ENCODE measurements around the gene SEZ6L2.
"Not testable (repeated sequence)": the region's sequence is repeated elsewhere in the genome, so short reads cannot be mapped to it uniquely, and the experiment has no call there.

SEZ6L2 gene

DNA sequence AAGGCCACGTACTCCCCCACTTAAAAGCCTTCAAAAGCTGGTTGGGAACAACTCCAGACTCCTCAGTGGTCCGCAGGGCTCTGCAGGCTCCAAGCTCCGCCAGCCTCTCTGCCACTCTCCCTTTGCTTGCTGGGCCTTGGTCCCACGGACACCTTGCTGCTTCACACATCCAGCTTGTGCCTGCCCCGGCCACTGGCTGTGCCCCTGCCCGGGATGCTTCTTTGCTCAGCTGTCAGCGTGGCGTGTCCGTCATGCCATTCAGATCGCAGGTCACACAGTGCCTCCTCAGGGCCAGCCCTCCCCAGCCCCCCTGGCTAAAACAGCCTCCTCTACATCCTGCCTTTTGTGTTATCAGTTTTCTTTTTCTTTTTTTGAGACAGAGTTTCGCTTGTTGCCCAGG, 12.7 kb upstream of the SEZ6L2 start:
- Histone ChIP-seq H3K4me1 (ENCODE audit: insufficient read depth, low read length, poor library complexity, severe bottlenecking) (no peaks in the 10 kb centered on the region), H3K27me3 (ENCODE audit: insufficient read depth, low read length, poor library complexity, severe bottlenecking) (no peaks in the 10 kb centered on the region), H3K4me3 (ENCODE audit: low read length, poor library complexity, severe bottlenecking) (no peak overlapping the region), H4K20me1 (ENCODE audit: insufficient read depth, low read length, poor library complexity, severe bottlenecking) (no peaks in the 10 kb centered on the region), H2AFZ (ENCODE audit: low read length) (no peak overlapping the region), H3K9me2 (replicated peaks; ENCODE audit: low read depth, low read length) (no peaks in the 10 kb centered on the region), H3K9ac (ENCODE audit: low read depth, low read length, poor library complexity, severe bottlenecking) (no peak overlapping the region), H3K4me2 (ENCODE audit: low read depth, low read length, poor library complexity, severe bottlenecking) (no peak overlapping the region), H3K9me3 (ENCODE audit: insufficient read depth, low read depth, low read length) (no peaks in the 10 kb centered on the region), H3F3A (ENCODE audit: low read depth) (no peaks in the 10 kb centered on the region), H3K79me2 (ENCODE audit: insufficient read depth, low read length) (no peaks in the 10 kb centered on the region), H3K36me3 (ENCODE audit: insufficient read depth, low read length) (no peaks in the 10 kb centered on the region)
- no peak for TF ChIP-seq EZH2phosphoT487 (IDR thresholded peaks at IDR 0.05; ENCODE audit: borderline replicate concordance)
- TF ChIP-seq, protein P1, sequence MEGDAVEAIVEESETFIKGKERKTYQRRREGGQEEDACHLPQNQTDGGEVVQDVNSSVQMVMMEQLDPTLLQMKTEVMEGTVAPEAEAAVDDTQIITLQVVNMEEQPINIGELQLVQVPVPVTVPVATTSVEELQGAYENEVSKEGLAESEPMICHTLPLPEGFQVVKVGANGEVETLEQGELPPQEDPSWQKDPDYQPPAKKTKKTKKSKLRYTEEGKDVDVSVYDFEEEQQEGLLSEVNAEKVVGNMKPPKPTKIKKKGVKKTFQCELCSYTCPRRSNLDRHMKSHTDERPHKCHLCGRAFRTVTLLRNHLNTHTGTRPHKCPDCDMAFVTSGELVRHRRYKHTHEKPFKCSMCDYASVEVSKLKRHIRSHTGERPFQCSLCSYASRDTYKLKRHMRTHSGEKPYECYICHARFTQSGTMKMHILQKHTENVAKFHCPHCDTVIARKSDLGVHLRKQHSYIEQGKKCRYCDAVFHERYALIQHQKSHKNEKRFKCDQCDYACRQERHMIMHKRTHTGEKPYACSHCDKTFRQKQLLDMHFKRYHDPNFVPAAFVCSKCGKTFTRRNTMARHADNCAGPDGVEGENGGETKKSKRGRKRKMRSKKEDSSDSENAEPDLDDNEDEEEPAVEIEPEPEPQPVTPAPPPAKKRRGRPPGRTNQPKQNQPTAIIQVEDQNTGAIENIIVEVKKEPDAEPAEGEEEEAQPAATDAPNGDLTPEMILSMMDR (conservative IDR thresholded peaks at IDR 0.05; ENCODE audit: low read length), result no peak

DNA sequence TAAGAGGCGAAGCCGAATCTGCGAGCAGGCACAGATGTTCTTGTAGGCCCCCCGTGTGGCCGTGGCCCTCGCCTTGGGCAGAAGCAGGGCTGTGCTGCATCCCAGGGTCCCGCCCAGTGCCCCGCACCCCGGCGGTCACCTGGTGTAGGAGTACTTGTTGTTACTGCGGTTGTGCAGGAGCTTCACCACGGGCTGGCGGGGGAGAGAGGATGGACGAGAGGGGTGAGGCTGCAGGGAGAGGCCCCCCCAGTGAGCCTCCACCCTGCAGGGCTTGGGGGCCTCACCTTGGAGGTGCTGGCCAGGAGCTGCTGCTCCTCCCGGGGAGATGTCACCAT, 12.3 kb upstream of the SEZ6L2 start:
- Histone ChIP-seq H3K4me3 (ENCODE audit: low read length, poor library complexity, severe bottlenecking) (no peak overlapping the region), H3K27me3 (ENCODE audit: insufficient read depth, low read length, poor library complexity, severe bottlenecking) (no peaks in the 10 kb centered on the region), H3K79me2 (ENCODE audit: insufficient read depth, low read length) (no peaks in the 10 kb centered on the region), H2AFZ (ENCODE audit: low read length) (no peak overlapping the region), H3K36me3 (ENCODE audit: insufficient read depth, low read length) (no peaks in the 10 kb centered on the region), H3K9me3 (ENCODE audit: insufficient read depth, low read depth, low read length) (no peaks in the 10 kb centered on the region), H3K4me2 (ENCODE audit: low read depth, low read length, poor library complexity, severe bottlenecking) (no peak overlapping the region), H3K9ac (ENCODE audit: low read depth, low read length, poor library complexity, severe bottlenecking) (no peak overlapping the region), H4K20me1 (ENCODE audit: insufficient read depth, low read length, poor library complexity, severe bottlenecking) (no peaks in the 10 kb centered on the region), H3F3A (ENCODE audit: low read depth) (no peaks in the 10 kb centered on the region), H3K4me1 (ENCODE audit: insufficient read depth, low read length, poor library complexity, severe bottlenecking) (no peaks in the 10 kb centered on the region), H3K9me2 (replicated peaks; ENCODE audit: low read depth, low read length) (no peaks in the 10 kb centered on the region)
- TF ChIP-seq, protein P1 (conservative IDR thresholded peaks at IDR 0.05; ENCODE audit: low read length), result no peak
- TF ChIP-seq EZH2phosphoT487 (IDR thresholded peaks at IDR 0.05; ENCODE audit: borderline replicate concordance), result no peak

DNA sequence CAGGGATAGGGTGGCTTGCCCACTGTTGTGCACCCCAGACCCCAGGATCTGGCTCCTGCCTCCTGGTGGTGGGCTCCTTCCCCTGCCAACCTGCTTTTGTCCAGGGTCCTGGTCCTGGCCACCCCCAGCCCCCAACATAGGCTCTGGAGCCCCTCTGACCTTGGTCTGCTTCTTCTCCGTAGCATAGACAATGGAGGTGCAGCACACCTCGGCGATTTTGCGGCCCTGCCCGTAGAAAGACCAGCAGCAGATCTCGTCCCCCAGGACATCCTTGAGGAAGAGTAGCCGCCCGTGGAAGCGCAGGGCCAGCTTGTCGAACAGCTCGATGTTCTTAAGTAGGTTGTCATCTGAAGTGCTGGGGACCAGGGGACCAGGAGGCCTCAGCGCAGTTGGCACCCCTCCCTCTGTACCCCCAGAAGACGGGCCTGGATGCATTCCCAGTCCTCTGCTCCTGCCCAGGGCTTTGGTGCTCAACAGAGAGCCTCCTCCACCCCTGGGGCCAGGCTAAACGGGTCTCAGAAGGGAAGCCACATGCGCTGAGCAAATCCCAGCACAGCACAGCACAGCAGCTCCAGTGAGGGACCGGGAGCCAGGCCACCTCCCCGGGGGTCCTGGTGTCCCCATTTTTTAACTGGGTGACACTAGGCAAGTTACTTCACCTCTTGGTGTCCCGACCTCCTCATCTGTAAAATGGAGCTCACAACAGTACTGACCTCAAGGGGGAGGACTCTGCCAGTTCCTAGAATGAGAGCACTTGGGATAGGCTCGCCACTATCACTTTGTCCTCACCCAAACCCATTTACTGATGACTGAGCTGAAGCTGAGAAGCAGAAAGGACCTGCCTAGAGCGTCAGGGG, 11.7 kb upstream of the SEZ6L2 start:
- no peak overlapping the region for H3K9ac ChIP-seq (ENCODE audit: low read depth, low read length, poor library complexity, severe bottlenecking)
- no peaks in the 10 kb centered on the region for H3F3A ChIP-seq (ENCODE audit: low read depth)
- no peak overlapping the region for H3K4me2 ChIP-seq (ENCODE audit: low read depth, low read length, poor library complexity, severe bottlenecking)
- H4K20me1 ChIP-seq (ENCODE audit: insufficient read depth, low read length, poor library complexity, severe bottlenecking), result no peaks in the 10 kb centered on the region
- H3K9me3 ChIP-seq (ENCODE audit: insufficient read depth, low read depth, low read length), result no peaks in the 10 kb centered on the region
- no peak overlapping the region for H2AFZ ChIP-seq (ENCODE audit: low read length)
- no peaks in the 10 kb centered on the region for H3K27me3 ChIP-seq (ENCODE audit: insufficient read depth, low read length, poor library complexity, severe bottlenecking)
- no peaks in the 10 kb centered on the region for H3K79me2 ChIP-seq (ENCODE audit: insufficient read depth, low read length)
- H3K36me3 ChIP-seq (ENCODE audit: insufficient read depth, low read length), result no peaks in the 10 kb centered on the region
- TF ChIP-seq EZH2phosphoT487 (IDR thresholded peaks at IDR 0.05; ENCODE audit: borderline replicate concordance), result no peak
- TF ChIP-seq, protein P1 (conservative IDR thresholded peaks at IDR 0.05; ENCODE audit: low read length), result no peak
- no peak overlapping the region for H3K4me3 ChIP-seq (ENCODE audit: low read length, poor library complexity, severe bottlenecking)
- H3K9me2 ChIP-seq (replicated peaks; ENCODE audit: low read depth, low read length), result no peaks in the 10 kb centered on the region
- no peaks in the 10 kb centered on the region for H3K4me1 ChIP-seq (ENCODE audit: insufficient read depth, low read length, poor library complexity, severe bottlenecking)

DNA sequence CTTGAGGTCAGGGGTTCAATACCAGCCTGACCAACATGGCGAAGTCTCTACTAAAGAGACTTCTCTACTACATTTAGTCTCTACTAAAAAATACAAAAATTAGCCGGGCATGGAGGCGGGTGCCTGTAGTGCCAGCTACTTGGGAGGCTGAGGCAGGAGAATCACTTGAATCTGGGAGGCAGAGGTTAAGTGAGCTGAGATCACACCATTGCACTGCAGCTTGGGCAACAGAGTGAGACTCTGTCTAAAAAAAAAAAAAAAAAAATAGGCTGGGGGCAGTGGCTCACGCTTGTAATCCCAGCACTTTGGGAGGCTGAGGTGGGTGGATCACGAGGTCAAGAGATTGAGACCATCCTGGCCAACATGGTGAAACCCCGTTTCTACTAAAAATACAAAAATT, 10.5 kb upstream of the SEZ6L2 start:
- not testable (repeated sequence) for H3F3A ChIP-seq (ENCODE audit: low read depth); H3K4me2 ChIP-seq (ENCODE audit: low read depth, low read length, poor library complexity, severe bottlenecking); H4K20me1 ChIP-seq (ENCODE audit: insufficient read depth, low read length, poor library complexity, severe bottlenecking); H3K9ac ChIP-seq (ENCODE audit: low read depth, low read length, poor library complexity, severe bottlenecking); H2AFZ ChIP-seq (ENCODE audit: low read length); H3K79me2 ChIP-seq (ENCODE audit: insufficient read depth, low read length); H3K9me3 ChIP-seq (ENCODE audit: insufficient read depth, low read depth, low read length); H3K9me2 ChIP-seq (replicated peaks; ENCODE audit: low read depth, low read length); H3K36me3 ChIP-seq (ENCODE audit: insufficient read depth, low read length); H3K4me3 ChIP-seq (ENCODE audit: low read length, poor library complexity, severe bottlenecking); H3K27me3 ChIP-seq (ENCODE audit: insufficient read depth, low read length, poor library complexity, severe bottlenecking); H3K4me1 ChIP-seq (ENCODE audit: insufficient read depth, low read length, poor library complexity, severe bottlenecking)

All from Loucy (cell line).